Mononuclear cell (primary cell): Measurements from ENCODE around the gene YWHAB. TPM values are rescaled to one million over a fixed set of nuclear protein-coding genes. Genes with fewer than 3 reads are reported as not detected.
A peak's percentile ranks its signal among the peaks of the same experiment; 100 is the strongest.
"Not testable (repeated sequence)": the region's sequence is repeated elsewhere in the genome, so short reads cannot be mapped to it uniquely, and the experiment has no call there.

Experiments used
- H3K27me3 ChIP-seq: 2 replicates; pipeline ENCODE4 v1.6.0; 2011; ENCODE audit warnings: low read length, control low read depth; ENCODE audit not compliant: insufficient read depth
- H3K4me1 ChIP-seq: 2 replicates; pipeline ENCODE4 v1.5.1; 2011; ENCODE audit warnings: mild to moderate bottlenecking, low read length, control low read depth; ENCODE audit not compliant: insufficient read depth
- H3K4me3 ChIP-seq: 2 replicates; pipeline ENCODE4 v1.5.1; 2011; ENCODE audit warnings: mild to moderate bottlenecking, low read length, moderate library complexity
- H3K9me3 ChIP-seq: 2 replicates; pipeline ENCODE4 v1.5.1; 2011; ENCODE audit warnings: low read depth, mild to moderate bottlenecking, control low read depth, low read length
- total RNA-seq: library from RNA; depleted of rRNA; stranded (reverse); fragments of >200 nt; gene quantifications from one replicate; pipeline ENCODE4 v1.2.3, GENCODE V29; 2012

Gene YWHAB
- total RNA-seq, 1 donor, result 107 TPM

- no peak overlapping the region for H3K4me3 ChIP-seq
- H3K27me3 ChIP-seq, result no peaks in the 10 kb centered on the region
- H3K9me3 ChIP-seq, result no peaks in the 10 kb centered on the region
- no peaks in the 10 kb centered on the region for H3K4me1 ChIP-seq
Measured at GRCh38 chr20:44858606-44859360, 26.7 kb upstream of the YWHAB start.

GRCh38 chr20:44861531-44862006 lies 23.9 kb upstream of the YWHAB start:
- Histone ChIP-seq H3K27me3 (no peaks in the 10 kb centered on the region), H3K4me3 (no peak overlapping the region), H3K4me1 (no peaks in the 10 kb centered on the region), H3K9me3 (no peaks in the 10 kb centered on the region)

- Histone ChIP-seq H3K4me3 (no peak overlapping the region), H3K4me1 (peaks cover 1% of the 10 kb centered on the region), H3K9me3 (no peaks in the 10 kb centered on the region), H3K27me3 (no peaks in the 10 kb centered on the region)
Measured at GRCh38 chr20:44862286-44862685, 23.2 kb upstream of the YWHAB start.

- not testable (repeated sequence) for H3K4me3 ChIP-seq, H3K9me3 ChIP-seq, H3K4me1 ChIP-seq, H3K27me3 ChIP-seq
Measured at GRCh38 chr20:44863365-44864084, 22.0 kb upstream of the YWHAB start.

GRCh38 chr20:44864493-44864892 lies 21.0 kb upstream of the YWHAB start:
- not testable (repeated sequence) for H3K4me3 ChIP-seq, H3K4me1 ChIP-seq, H3K9me3 ChIP-seq, H3K27me3 ChIP-seq

- H3K4me3 ChIP-seq, result no peak overlapping the region
Measured at GRCh38 chr20:44866703-44867335, 18.7 kb upstream of the YWHAB start.

GRCh38 chr20:44869471-44869870 lies 16.0 kb upstream of the YWHAB start:
- Histone ChIP-seq H3K27me3 (no peaks in the 10 kb centered on the region), H3K4me1 (peaks cover 6% of the 10 kb centered on the region), H3K9me3 (no peaks in the 10 kb centered on the region), H3K4me3 (no peak overlapping the region)

More at GRCh38 chr20:44866703-44867335, 18.7 kb upstream of the YWHAB start:
- Histone ChIP-seq H3K9me3 (no peaks in the 10 kb centered on the region), H3K27me3 (no peaks in the 10 kb centered on the region), H3K4me1 (peaks cover 6% of the 10 kb centered on the region)

GRCh38 chr20:44882360-44882759 lies 3.1 kb upstream of the YWHAB start:
- not testable (repeated sequence) for H3K27me3 ChIP-seq, H3K9me3 ChIP-seq, H3K4me3 ChIP-seq
- H3K4me1 ChIP-seq, result peaks cover 23% of the 10 kb centered on the region

GRCh38 chr20:44883214-44883902 lies 2.1 kb upstream of the YWHAB start:
- H3K27me3 ChIP-seq, result no peaks in the 10 kb centered on the region
- no peaks in the 10 kb centered on the region for H3K9me3 ChIP-seq
- peaks cover 33% of the 10 kb centered on the region for H3K4me1 ChIP-seq
- H3K4me3 ChIP-seq, result no peak overlapping the region

- Histone ChIP-seq H3K4me1 (peaks cover 46% of the 10 kb centered on the region), H3K9me3 (no peaks in the 10 kb centered on the region), H3K4me3 (peak overlapping the region; percentile 97), H3K27me3 (no peaks in the 10 kb centered on the region)
Measured at GRCh38 chr20:44884907-44885391, 556 bp upstream of the YWHAB start.

- Histone ChIP-seq H3K9me3 (no peaks in the 10 kb centered on the region), H3K4me1 (peaks cover 57% of the 10 kb centered on the region), H3K27me3 (no peaks in the 10 kb centered on the region), H3K4me3 (peak overlapping the region; percentile 97)
Measured at GRCh38 chr20:44886266-44886651, 754 bp downstream of the YWHAB start.

- H3K4me1 ChIP-seq, result peaks cover 62% of the 10 kb centered on the region
- no peaks in the 10 kb centered on the region for H3K9me3 ChIP-seq
- H3K27me3 ChIP-seq, result no peaks in the 10 kb centered on the region
- H3K4me3 ChIP-seq, result peak overlapping the region; percentile 97
Measured at GRCh38 chr20:44886828-44887227, 1.3 kb downstream of the YWHAB start.

GRCh38 chr20:44887466-44887865 lies 2.0 kb downstream of the YWHAB start:
- no peaks in the 10 kb centered on the region for H3K9me3 ChIP-seq
- peak overlapping the region; percentile 97 for H3K4me3 ChIP-seq
- H3K4me1 ChIP-seq, result peaks cover 66% of the 10 kb centered on the region
- no peaks in the 10 kb centered on the region for H3K27me3 ChIP-seq

GRCh38 chr20:44888226-44889103 lies 3.0 kb downstream of the YWHAB start:
- H3K4me1 ChIP-seq, result peaks cover 69% of the 10 kb centered on the region
- no peak overlapping the region for H3K4me3 ChIP-seq

More at GRCh38 chr20:44888226-44889103, 3.0 kb downstream of the YWHAB start:
- Histone ChIP-seq H3K27me3 (no peaks in the 10 kb centered on the region), H3K9me3 (no peaks in the 10 kb centered on the region)
